PC-9 (cell line): ENCODE measurements around the gene NDUFS2. TPM values are rescaled to one million over a fixed set of nuclear protein-coding genes. Genes with fewer than 3 reads are reported as not detected.

ENCODE experiments used
- BruUV-seq: library from RNA; stranded (reverse); fragments of 400-500 nt; replicated peaks from 2 replicates; lab custom pipeline; 2021; lab: Mats Ljungman, UMichigan
- CTCF ChIA-PET: fragments of 300-600 bp; sonication (Branson Sonifier 250); formaldehyde crosslinking; loops from one replicate; lab custom pipeline; 2022; ENCODE audit warnings: antibody characterized with exemption; lab: Charles Lee
- POLR2A ChIA-PET: fragments of 300-600 bp; sonication (Branson Sonifier 250); formaldehyde crosslinking; loops from one replicate; lab custom pipeline; 2022; ENCODE audit warnings: antibody characterized with exemption; ENCODE audit not compliant: unreplicated experiment; lab: Charles Lee
- DNase-seq, 2 experiments: peaks; one replicate each; pipeline versions ENCODE4 v3.0.0 to v3.0.0-alpha.2; 2015 to 2022; ENCODE audit warnings: mixed read lengths in 1 of 2
- H2AFZ ChIP-seq: fragments of 200-600 bp; sonication (generic); 2 replicates; pipeline ENCODE4 v1.8.1; 2017; ENCODE audit warnings: antibody characterized with exemption
- H3F3A ChIP-seq: fragments of 200-600 bp; sonication (generic); 2 replicates; pipeline ENCODE4 v1.8.1; 2017; ENCODE audit warnings: antibody characterized with exemption, mild to moderate bottlenecking, low read depth; ENCODE audit not compliant: insufficient read depth
- H3K27ac ChIP-seq: fragments of 200-600 bp; sonication (generic); 2 replicates; pipeline ENCODE4 v1.6.1; 2016; ENCODE audit warnings: mixed run types
- H3K27me3 ChIP-seq: fragments of 200-600 bp; sonication (generic); 2 replicates; pipeline ENCODE4 v1.6.1; 2016; ENCODE audit warnings: low read depth, mixed run types; ENCODE audit not compliant: insufficient read depth
- H3K36me3 ChIP-seq: fragments of 200-600 bp; sonication (generic); 2 replicates; pipeline ENCODE4 v1.6.1; 2016; ENCODE audit warnings: low read depth, mixed run types
- H3K4me1 ChIP-seq: fragments of 200-600 bp; sonication (generic); replicated peaks from 2 replicates; pipeline ENCODE4 v1.6.1; 2016; ENCODE audit warnings: mixed run types; ENCODE audit not compliant: insufficient read depth
- H3K4me2 ChIP-seq: fragments of 200-600 bp; sonication (generic); 2 replicates; pipeline ENCODE4 v1.6.1; 2017; ENCODE audit warnings: mixed run types
- H3K4me3 ChIP-seq: fragments of 200-600 bp; sonication (generic); 2 replicates; pipeline ENCODE4 v1.6.1; 2016; ENCODE audit warnings: mixed run types
- H3K79me2 ChIP-seq: fragments of 200-600 bp; sonication (generic); 2 replicates; pipeline ENCODE4 v1.6.1; 2017; ENCODE audit warnings: low read depth, mixed run types
- H3K9me2 ChIP-seq: fragments of 200-600 bp; sonication (generic); 2 replicates; pipeline ENCODE4 v1.8.1; 2017; ENCODE audit warnings: mild to moderate bottlenecking; ENCODE audit not compliant: insufficient read depth
- H3K9me3 ChIP-seq: fragments of 200-600 bp; sonication (generic); 2 replicates; pipeline ENCODE4 v1.8.1; 2016; ENCODE audit warnings: low read depth; ENCODE audit not compliant: insufficient read depth
- H4K20me1 ChIP-seq: fragments of 200-600 bp; sonication (generic); 2 replicates; pipeline ENCODE4 v1.8.1; 2017; ENCODE audit not compliant: insufficient read depth
- EZH2 ChIP-seq: fragments of 200-600 bp; sonication (generic); IDR thresholded peaks from 2 replicates; pipeline ENCODE4 v1.8.0; 2017; ENCODE audit warnings: antibody characterized with exemption, low read depth
- intact Hi-C: fragments of 100-400 bp; cut with micrococcal nuclease; formaldehyde crosslinking; loops from one replicate; pipeline ENCODE4 v1.10.0; 2022; ENCODE audit not compliant: unreplicated experiment
- total RNA-seq: library from RNA; stranded (reverse); gene quantifications from 2 replicates; pipeline ENCODE4 v1.2.3, GENCODE V29; 2021
- TF ChIP-seq, protein P1 (sequence below): fragments of 200-600 bp; sonication (generic); conservative IDR thresholded peaks from 2 replicates; pipeline ENCODE4 v1.6.1; 2017; ENCODE audit warnings: mixed run types, antibody characterized with exemption, mild to moderate bottlenecking, moderate library complexity

The NDUFS2 gene
- total RNA-seq, 1 experiment from 2014 or later = 99.5 TPM

DNA sequence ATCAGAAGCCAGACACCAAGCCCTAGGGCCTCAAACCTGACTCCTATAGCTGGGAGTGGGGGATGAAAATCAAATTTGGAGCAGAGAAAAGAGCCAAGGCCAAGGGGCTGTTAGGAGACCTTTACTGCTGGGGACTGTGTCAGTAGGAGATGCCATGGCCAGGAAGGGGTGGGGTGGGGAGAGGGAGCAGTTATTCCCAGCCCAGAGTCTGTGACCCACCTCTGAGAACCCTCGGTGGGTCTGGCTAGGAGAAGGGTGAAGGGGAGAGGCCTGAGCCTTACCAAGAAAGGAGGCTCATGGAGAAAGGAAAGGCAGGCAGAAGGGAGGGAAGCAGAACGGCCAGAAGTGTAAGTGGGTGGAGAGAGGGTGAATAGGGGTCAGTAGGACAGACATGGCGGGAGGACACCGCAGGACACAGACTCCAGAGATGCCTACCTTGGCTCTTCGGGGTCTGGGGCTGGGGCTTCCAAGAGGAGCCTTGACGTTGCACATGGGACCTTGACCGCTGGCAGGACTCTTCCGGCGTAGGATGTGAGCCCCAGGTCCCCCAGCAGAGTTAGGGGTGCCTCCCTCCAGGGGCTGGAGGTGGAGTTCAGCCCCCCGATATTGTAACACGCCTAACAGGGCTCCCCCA, 4.5 kb upstream of the NDUFS2 start:
- BruUV-seq = no TSS peak

GRCh38 chr1:161198194-161198896, 3.8 kb upstream of the NDUFS2 start:
- H3K4me3 ChIP-seq = no peak overlapping the region
- H4K20me1 ChIP-seq = no peaks in the 10 kb centered on the region
- no peaks in the 10 kb centered on the region for H3K27me3 ChIP-seq
- peaks cover 13% of the 10 kb centered on the region; the same call in 1 of the 2 replicates for H3F3A ChIP-seq
- intact Hi-C loops = no loop called here
- H3K36me3 ChIP-seq = no peaks in the 10 kb centered on the region
- ChIA-PET POLR2A (no interaction called here), CTCF (interaction anchor here (0.7 to 1.1 kb wide), 2 partner anchors 27 to 191 kb away, joined by 3 read pairs; partner anchors contain the start of gene TOMM40L)
- H3K9me2 ChIP-seq = no peaks in the 10 kb centered on the region
- H3K79me2 ChIP-seq = peaks cover 9% of the 10 kb centered on the region
- no peaks in the 10 kb centered on the region for H3K9me3 ChIP-seq
- no peak for TF ChIP-seq EZH2
- TF ChIP-seq, protein P1, sequence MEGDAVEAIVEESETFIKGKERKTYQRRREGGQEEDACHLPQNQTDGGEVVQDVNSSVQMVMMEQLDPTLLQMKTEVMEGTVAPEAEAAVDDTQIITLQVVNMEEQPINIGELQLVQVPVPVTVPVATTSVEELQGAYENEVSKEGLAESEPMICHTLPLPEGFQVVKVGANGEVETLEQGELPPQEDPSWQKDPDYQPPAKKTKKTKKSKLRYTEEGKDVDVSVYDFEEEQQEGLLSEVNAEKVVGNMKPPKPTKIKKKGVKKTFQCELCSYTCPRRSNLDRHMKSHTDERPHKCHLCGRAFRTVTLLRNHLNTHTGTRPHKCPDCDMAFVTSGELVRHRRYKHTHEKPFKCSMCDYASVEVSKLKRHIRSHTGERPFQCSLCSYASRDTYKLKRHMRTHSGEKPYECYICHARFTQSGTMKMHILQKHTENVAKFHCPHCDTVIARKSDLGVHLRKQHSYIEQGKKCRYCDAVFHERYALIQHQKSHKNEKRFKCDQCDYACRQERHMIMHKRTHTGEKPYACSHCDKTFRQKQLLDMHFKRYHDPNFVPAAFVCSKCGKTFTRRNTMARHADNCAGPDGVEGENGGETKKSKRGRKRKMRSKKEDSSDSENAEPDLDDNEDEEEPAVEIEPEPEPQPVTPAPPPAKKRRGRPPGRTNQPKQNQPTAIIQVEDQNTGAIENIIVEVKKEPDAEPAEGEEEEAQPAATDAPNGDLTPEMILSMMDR = no peak
- DNase-seq = peak; percentile 56 to 76
- no TSS peak for BruUV-seq
- H3K4me2 ChIP-seq = peak overlapping the region; percentile 54
- H3K4me1 ChIP-seq = peaks cover 19% of the 10 kb centered on the region
- H2AFZ ChIP-seq = no peak overlapping the region
- no peak overlapping the region for H3K27ac ChIP-seq

More for the DNA sequence above, 4.5 kb upstream of the NDUFS2 start:
- Histone ChIP-seq H3K4me1 (peaks cover 13% of the 10 kb centered on the region), H3K9me3 (no peaks in the 10 kb centered on the region), H3F3A (peaks cover 10% of the 10 kb centered on the region; the same call in 1 of the 2 replicates), H3K4me3 (no peak overlapping the region), H3K27me3 (no peaks in the 10 kb centered on the region), H2AFZ (no peak overlapping the region), H3K79me2 (peaks cover 3% of the 10 kb centered on the region; the same call in 1 of the 2 replicates), H3K27ac (no peak overlapping the region), H4K20me1 (no peaks in the 10 kb centered on the region), H3K4me2 (peak overlapping the region; percentile 54), H3K9me2 (no peaks in the 10 kb centered on the region), H3K36me3 (no peaks in the 10 kb centered on the region)
- ChIA-PET POLR2A (no interaction called here), CTCF (interaction anchor here (0.7 to 1.1 kb wide), 2 partner anchors 28 to 192 kb away, joined by 3 read pairs; partner anchors contain the start of gene TOMM40L)
- intact Hi-C loops = no loop called here
- TF ChIP-seq, protein P1 = no peak
- TF ChIP-seq EZH2 = no peak
- DNase-seq = no peak

DNA sequence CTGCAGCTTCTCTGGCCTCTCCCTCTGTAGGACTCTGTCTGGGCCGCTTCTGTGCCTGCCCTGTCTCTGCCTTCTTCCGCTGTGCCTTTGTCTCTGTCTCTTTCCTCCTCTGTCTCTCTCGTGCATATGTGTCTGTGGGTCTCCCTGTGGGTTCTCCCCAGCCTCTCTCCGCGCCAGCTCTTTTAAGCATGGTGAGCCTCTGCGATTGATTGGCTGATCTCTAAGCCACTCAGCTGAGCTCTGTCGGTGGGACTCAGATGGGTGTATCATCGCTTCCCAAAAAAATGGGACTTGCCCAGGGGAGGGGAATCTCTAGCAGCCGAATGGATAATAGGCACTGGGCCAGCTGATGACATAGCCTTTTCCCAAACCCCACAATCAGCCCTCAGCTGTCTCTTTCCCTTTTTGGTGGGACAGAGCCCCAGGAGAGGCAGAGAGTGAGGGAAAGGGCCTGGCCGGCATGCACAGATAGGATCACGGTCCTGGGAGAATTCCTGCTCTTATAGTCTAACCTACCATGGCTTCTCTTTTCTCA, 3.2 kb upstream of the NDUFS2 start, which contains the start of gene ADAMTS4:
Gene ADAMTS4 (minus strand): TSS at position 158 of the 535 bp plus-strand sequence. CDS start 427 bp downstream, outside the sequence.
- peak within 1 kb of the TSS; percentile 54 for H3K4me2 ChIP-seq
- no peaks in the 10 kb centered on the region for H3K9me3 ChIP-seq
- ChIA-PET CTCF (interaction anchor here (1.1 kb wide), 1 partner anchor 27 kb away, joined by 3 read pairs; the partner anchor contains the start of gene TOMM40L), POLR2A (no interaction called here)
- intact Hi-C loops = no loop called here
- BruUV-seq = no TSS peak
- no peak within 1 kb of the TSS for H2AFZ ChIP-seq
- H3F3A ChIP-seq = peaks cover 13% of the 10 kb centered on the region; the same call in 1 of the 2 replicates
- no peak for DNase-seq
- H3K79me2 ChIP-seq = peaks cover 16% of the 10 kb centered on the region
- TF ChIP-seq EZH2 = no peak
- TF ChIP-seq, protein P1 = no peak
- no peaks in the 10 kb centered on the region for H4K20me1 ChIP-seq
- no peak within 1 kb of the TSS for H3K4me3 ChIP-seq
- peaks cover 2% of the 10 kb centered on the region; the same call in 1 of the 2 replicates for H3K36me3 ChIP-seq
- peaks cover 19% of the 10 kb centered on the region for H3K4me1 ChIP-seq
- no peak within 1 kb of the TSS for H3K27ac ChIP-seq
- H3K9me2 ChIP-seq = no peaks in the 10 kb centered on the region
- H3K27me3 ChIP-seq = no peaks in the 10 kb centered on the region
